GM19324 (cell line): ENCODE measurements around the gene DIS3.
"Not testable (repeated sequence)": the region's sequence is repeated elsewhere in the genome, so short reads cannot be mapped to it uniquely, and the experiment has no call there.

Experiments
- ATAC-seq: cut with Tn5 transposase; IDR thresholded peaks from one replicate; pipeline ENCODE4 v1.9.1; 2021; ENCODE audit warnings: mild to moderate bottlenecking, moderate library complexity; ENCODE audit not compliant: unreplicated experiment, low FRiP score

Gene DIS3

DNA sequence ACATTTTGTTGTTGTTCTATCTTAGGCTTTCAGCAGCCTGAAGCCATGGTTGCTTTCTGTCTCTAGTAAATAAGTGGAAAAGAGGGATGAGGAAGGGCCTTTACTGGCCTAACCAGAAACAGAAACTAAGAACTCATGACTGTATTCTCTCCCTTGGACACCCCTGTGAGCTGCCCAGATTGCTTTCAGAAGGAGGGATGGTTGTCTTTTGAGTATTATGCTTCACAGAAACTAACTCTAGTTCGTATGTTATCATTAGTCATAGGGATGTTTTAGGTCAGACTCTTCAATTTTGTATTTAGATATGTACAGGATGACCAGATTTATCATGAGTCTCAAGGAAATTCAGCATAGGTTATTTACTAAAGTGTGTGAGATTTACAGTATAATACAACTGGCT, 36.4 kb downstream of the DIS3 start:
- no peak for ATAC-seq

DNA sequence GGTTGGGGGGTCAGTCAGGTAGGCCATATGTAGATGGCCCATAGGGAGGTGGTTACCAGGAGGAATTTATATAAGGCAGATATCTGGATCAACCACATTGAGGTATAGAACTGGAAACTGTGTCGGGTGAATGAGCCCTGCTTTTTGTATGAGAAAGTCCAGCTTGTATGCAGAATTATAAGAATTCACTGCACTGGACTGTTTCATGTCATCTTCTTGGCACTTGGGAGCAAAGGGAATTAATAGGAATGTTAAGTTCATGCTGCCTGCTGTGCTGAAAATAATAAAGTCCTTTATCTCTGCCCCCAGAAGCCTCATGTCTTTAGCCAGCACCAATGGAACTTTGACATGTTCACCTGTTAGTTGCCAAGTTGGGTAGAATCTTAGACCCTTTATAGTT, 41.7 kb downstream of the DIS3 start:
- ATAC-seq: no peak

DNA sequence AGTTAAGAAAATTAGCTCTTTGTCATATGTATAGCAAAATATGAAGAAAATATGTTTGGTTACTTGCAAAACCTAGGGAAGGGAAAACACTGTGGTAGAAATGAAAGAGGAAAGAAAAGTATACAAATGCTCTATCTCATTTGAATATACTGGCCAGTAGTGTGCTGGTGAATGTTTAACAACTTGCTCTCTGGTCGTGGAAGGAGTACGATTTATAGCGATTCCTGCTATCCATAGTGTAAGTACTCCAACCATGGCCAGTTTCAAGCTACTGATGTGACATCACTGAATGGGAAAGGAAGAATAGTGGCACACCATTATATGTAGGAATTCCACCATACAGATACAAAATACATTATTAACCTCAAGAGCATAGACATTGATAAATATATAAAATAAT, 44.7 kb downstream of the DIS3 start:
- no peak for ATAC-seq

DNA sequence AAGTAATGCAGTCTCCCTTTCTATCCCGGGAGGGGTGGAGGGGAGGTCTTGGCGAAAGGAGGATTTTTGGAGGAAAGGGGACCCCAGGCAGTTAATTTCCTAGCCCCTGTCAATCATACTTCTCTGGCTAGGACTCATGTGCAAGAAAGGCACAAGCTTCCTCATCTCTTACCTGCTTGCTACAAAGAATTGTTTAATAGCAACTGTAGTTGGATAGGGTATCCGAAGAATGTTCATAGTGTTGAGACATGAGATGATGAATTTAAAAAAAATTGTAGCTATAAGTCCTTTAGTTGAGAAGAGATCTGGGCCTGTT, 53.5 kb downstream of the DIS3 start:
- ATAC-seq: no peak

DNA sequence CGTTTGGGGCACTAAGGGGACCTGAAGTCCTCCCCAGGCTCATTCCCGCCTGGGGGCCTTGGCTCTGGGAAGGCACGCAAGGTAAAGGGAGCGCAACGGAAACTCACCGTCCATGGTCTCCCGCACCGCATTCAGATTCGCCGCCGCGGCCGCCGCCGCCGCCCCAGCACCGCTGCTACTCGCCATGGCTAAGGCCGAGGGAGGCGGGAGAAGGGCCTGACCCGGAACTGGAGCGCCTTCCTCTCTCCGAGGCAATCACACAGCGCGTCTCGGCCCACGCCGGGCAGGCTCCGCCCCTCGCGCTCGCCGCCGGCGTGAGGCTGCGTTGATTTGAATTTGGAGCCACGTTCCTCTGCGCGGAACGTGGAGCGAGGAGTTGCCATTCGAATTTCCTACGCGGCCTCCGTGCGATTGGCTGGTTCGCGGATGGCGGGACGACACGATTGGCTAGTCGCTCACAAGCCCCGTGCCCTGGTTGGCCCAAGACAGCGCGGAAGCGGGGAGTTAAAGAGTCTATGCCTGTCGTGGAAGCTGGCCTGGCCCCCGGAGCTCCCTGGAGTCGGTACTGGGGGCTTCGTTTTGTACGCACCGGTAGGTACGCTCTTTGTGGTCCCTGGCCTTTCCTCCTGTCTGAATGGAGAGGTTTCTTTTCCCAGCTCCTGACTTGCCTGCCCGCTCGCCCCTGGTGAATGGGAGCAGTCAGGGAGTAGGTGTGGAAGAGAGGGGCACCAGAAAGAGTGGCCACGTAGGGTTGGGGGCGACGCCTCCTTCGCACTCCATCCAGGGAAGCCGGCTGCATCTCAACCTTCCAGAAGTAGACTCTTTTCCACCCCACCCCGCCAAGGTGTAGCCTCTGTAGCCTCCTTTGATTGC, 54.0 kb downstream of the DIS3 start, which contains the start of the genes BORA and MZT1:
BORA (plus strand) TSS at position 507 of the 873 bp plus-strand sequence. CDS start 1,018 bp downstream, outside the sequence.
MZT1 (minus strand) TSS at position 213 of the 873 bp plus-strand sequence; CDS start at position 186, 27 bp downstream.
- ATAC-seq: peak; percentile 99

DNA sequence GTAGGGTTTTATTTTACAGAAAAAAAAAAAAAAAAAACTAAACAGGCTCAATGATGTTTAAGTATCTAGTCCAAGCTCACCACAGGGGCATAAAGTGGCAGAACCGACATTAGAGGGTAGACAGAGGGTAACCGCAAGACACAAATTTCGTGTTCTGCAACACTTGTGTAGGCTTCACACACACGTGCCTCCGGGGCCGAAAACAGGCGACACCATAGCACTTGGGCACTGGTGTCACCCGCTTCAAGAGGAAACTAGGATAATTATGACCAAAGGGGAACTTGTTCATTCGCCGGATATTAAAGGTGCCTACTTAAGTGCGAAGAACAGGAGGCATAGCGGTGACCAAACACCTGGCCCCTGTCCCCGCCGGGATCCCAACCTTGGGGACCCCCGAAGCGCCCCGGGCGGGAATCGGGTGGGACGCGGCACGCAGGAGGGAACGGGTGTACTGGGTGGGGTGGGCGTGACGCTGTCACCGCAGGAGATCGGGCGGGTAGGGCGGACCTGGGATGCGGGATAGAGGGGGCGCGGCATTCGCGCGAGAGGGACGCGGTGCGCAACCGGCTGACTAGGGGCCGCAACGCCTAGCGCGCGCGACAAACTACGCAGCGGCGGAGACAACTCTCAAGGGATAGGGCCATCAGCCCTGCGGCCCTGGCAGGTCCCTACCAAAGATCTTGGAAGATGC, 54.8 kb downstream of the DIS3 start:
- ATAC-seq: peak; percentile 25

DNA sequence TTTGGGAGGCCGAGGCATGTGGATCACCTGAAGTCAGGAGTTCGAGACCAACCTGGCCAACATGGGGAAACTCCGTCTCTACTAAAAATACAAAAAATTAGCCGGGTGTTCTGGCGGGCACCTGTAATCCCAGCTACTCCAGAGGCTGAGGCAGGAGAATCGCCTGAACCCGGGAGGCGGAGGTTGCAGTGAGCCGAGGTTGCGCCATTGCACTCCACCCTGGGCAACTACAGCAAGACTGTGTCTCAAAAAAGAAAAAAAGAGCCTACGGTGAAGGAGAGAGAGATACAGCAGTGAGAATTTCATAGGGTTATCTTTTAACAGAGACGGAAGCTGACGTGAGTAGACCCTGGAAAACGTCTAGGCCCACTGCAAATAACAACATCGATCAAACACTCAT, 55.5 kb downstream of the DIS3 start:
- ATAC-seq: not testable (repeated sequence)

DNA sequence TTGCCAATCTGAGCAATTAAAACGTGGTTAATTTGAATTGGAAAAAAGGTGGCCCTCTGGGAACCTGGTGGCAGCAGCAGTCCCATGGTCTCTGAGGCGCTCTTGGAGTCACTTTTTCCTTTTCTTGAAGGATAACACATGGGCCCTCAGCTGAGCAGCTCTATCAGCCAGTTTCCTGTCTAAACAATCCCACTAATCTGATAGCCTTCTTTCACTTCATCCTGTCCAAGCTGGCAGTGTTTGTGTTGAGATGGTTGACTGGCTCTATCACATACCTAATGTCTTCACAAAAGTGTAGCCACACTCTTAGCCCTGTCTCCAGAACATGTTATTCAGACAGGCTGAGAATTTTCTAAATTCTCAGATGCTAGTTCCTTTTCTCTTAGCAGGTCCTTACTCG, 64.9 kb downstream of the DIS3 start:
- no peak for ATAC-seq
